Measurements from ENCODE around the gene OR6A2. TPM values are rescaled to one million over a fixed set of nuclear protein-coding genes. Genes with fewer than 3 reads are reported as not detected.

OR6A2 gene
- total and polyA plus RNA-seq, 9 of the 15 experiments (the other 6 are each of a cell fraction or from before 2014, with no cell fraction given): 0.04 to 0.69 (median 0.35) TPM; not detected in 2

- BruUV-seq (replicated peaks): no TSS peak
- Histone ChIP-seq H3K27ac (ENCODE audit: extremely low read depth, low read depth, low read length) (no peak overlapping the region), H3K9ac (ENCODE audit: insufficient read depth in 1 of 2, low read depth in 2 of 2, low read length in 2 of 2) (no peak overlapping the region), H2AFZ (ENCODE audit: low read depth, low read length) (no peak overlapping the region), H4K20me1 (replicated peaks; ENCODE audit: control insufficient read depth, insufficient read depth, low read length) (no peaks in the 10 kb centered on the region), H3K4me3 (no peak overlapping the region), H3K27me3 (ENCODE audit: control insufficient read depth in 2 of 2, insufficient read depth in 2 of 2, low read length in 2 of 2) (no peaks in the 10 kb centered on the region), H3K79me2 (ENCODE audit: control insufficient read depth, insufficient read depth, low read length) (no peaks in the 10 kb centered on the region), H3K9me1 (ENCODE audit: control insufficient read depth, insufficient read depth, low read length) (no peaks in the 10 kb centered on the region), H3K4me1 (replicated peaks in 1 of 2; ENCODE audit: control insufficient read depth in 2 of 2, insufficient read depth in 2 of 2, low read length in 2 of 2) (no peaks in the 10 kb centered on the region), H3K9me3 (replicated peaks; ENCODE audit: control insufficient read depth, insufficient read depth, low read depth, low read length) (no peaks in the 10 kb centered on the region), H3K36me3 (ENCODE audit: control insufficient read depth, insufficient read depth, low read length) (no peaks in the 10 kb centered on the region), H3K4me2 (ENCODE audit: insufficient read depth, low read length) (no peak overlapping the region)
- FAIRE-seq: peak; percentile 91
- 3% methylated on average over 5 of the region's 5 CpGs for WGBS (ENCODE audit: insufficient coverage, low coverage, missing lambda C conversion rate)
- in situ Hi-C loops (cut with MboI): no loop called here
- DNase-seq (ENCODE audit: extremely low read depth in 1 of 4, low spot score in 3 of 4): peak; percentile 56 to 61 (median 58)
- ChIA-PET CTCF (ENCODE audit: low intra/inter-chr PET ratio) (interaction anchor here (0.8 to 2.0 kb wide), 5 partner anchors 18 to 377 kb away, joined by 3 to 18 read pairs (median 3); no protein-coding TSS in a partner anchor), POLR2A (interaction anchor here (0.6 to 1.7 kb wide), 6 partner anchors 9 to 374 kb away, joined by 3 to 10 read pairs (median 3); partner anchors contain the start of gene OR2AG2)
- TF ChIP-seq CTCF (IDR thresholded peaks at IDR 0.05 in 2 of 3, conservative IDR thresholded peaks at IDR 0.05 in 1 of 3; ENCODE audit: insufficient read depth in 2 of 3, low read depth in 1 of 3, low read length in 3 of 3) (peak; percentile 70 to 82 (median 80)), SAFB (IDR thresholded peaks at IDR 0.05; ENCODE audit: borderline replicate concordance, low read depth, low read length) (no peak), SMARCA4 (IDR thresholded peaks at IDR 0.05) (peak; percentile 13; the same call in 1 of the 2 replicates), REST (IDR thresholded peaks at IDR 0.05; ENCODE audit: borderline replicate concordance) (peak; percentile 41; the same call in 1 of the 2 replicates), REST (CRISPR knock-in tag; IDR thresholded peaks at IDR 0.05; ENCODE audit: low read depth) (no peak), DMBX1 (CRISPR knock-in tag; IDR thresholded peaks at IDR 0.05; ENCODE audit: borderline replicate concordance) (no peak), PHF21A (IDR thresholded peaks at IDR 0.05; ENCODE audit: borderline replicate concordance, low read depth) (peak; percentile 31; the same call in 1 of the 2 replicates), RAD21 (CRISPR knock-in tag; conservative IDR thresholded peaks at IDR 0.05 in 1 of 2, IDR thresholded peaks at IDR 0.05 in 1 of 2) (peak; percentile 35 to 65; a peak in 3 of 4 replicates), ZNF121 (CRISPR knock-in tag; conservative IDR thresholded peaks at IDR 0.05) (no peak), RCOR1 (IDR thresholded peaks at IDR 0.05; ENCODE audit: borderline replicate concordance in 1 of 2, low read depth in 2 of 2, low read length in 2 of 2) (peak in 1 of 2 experiments; percentile 28; a peak in 1 of 4 replicates)
- intact Hi-C loops (cut with micrococcal nuclease): loop anchor here (5.0 kb wide), 1 partner anchor 378 kb away; no protein-coding TSS in a partner anchor
- peak; percentile 73 for ATAC-seq
Observed at GRCh38 chr11:6755303-6755952, 44.1 kb downstream of the OR6A2 start.
